ENCODE measurements around the gene DCAF11.
"Not testable (repeated sequence)": the region's sequence is repeated elsewhere in the genome, so short reads cannot be mapped to it uniquely, and the experiment has no call there.

DCAF11 gene

DNA sequence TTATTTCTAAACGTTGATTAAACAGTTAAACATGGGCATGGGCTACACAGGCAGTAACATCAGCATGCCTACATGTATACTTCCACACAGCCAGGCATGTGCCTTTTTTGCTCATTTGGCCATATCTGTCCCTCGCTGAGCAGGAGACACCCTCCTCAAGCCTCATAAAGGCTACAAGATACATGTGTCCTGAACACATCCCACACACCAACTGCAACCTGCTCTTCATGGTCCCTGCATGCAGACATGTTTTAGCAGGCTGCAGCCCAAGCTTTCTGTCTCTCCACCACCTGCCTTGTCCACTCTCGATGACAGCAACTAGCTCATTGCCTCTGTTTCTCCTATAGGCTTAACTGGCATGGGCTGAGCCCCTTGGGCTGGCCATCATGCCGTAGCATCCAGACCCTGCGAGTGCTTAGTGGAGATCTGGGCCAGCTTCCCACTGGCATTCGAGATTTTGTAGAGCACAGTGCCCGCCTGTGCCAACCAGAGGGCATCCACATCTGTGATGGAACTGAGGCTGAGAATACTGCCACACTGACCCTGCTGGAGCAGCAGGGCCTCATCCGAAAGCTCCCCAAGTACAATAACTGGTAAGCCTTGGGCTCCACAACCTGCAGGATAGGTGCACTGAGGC, 17.9 kb upstream of the DCAF11 start:
- no peak for DNase-seq

DNA sequence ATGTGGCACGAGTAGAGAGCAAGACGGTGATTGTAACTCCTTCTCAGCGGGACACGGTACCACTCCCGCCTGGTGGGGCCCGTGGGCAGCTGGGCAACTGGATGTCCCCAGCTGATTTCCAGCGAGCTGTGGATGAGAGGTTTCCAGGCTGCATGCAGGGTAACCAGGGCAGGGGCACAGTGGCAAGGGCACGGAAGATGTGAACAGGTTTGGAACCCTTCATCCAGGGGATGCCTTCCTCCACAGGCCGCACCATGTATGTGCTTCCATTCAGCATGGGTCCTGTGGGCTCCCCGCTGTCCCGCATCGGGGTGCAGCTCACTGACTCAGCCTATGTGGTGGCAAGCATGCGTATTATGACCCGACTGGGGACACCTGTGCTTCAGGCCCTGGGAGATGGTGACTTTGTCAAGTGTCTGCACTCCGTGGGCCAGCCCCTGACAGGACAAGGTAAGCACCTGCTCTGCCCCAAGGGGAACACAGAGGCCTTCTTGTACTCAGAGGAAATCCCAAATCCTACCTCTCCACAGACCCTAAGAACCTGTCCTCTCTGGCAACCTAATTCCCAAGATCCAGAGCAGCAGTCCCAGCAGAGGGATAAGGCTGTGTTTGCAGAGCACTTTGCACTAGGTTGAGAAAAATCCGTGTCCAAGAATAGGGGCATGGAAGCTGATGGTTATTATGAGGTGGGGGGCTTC, 16.2 kb upstream of the DCAF11 start:
- DNase-seq = no peak

- DNase-seq = peak in 6 of 14 donors; percentile 5 to 31 (median 16)
Observed at GRCh38 chr14:24098927-24099813, 15.4 kb upstream of the DCAF11 start.

DNA sequence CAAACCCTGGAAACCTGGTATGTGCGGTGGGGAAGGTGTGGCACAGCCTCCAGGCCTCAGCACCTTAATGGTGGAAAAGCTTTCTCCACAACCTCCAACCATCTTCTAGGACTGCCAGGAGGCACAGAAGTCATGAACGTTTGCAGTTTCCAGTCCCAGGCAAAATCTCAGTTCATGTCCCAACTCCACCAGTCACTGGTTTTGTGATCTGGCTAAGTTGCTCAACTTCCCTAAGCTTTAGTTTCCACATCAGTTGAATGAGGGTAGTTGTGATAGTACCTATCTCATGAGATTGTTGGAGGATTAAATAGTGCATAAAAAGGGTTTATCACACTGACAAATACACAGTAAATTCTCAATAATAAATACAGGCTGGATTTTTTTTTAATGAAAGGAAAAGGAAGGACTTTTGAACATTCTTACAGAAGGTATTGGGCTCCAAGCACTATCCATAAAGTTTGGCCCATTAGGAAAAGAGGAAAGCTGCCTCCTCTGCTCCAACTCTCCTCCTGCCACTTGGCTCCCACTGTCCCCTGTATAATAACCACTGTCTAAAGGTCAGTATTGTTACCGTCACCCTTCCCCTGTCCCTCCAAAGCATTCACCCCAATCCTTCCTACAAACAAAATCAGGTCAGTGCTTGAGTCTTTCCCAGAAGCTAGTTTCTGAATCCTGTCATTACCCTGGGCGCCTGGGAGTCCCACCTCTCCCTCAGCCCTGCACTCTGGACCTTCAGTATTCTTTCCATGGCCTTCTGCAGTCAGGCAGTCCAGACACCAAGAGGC, 14.2 kb upstream of the DCAF11 start:
- no peak for DNase-seq

GRCh38 chr14:24100982-24101494, 13.5 kb upstream of the DCAF11 start:
- no peak for DNase-seq

GRCh38 chr14:24102357-24103048, 12.1 kb upstream of the DCAF11 start:
- DNase-seq = no peak

DNA sequence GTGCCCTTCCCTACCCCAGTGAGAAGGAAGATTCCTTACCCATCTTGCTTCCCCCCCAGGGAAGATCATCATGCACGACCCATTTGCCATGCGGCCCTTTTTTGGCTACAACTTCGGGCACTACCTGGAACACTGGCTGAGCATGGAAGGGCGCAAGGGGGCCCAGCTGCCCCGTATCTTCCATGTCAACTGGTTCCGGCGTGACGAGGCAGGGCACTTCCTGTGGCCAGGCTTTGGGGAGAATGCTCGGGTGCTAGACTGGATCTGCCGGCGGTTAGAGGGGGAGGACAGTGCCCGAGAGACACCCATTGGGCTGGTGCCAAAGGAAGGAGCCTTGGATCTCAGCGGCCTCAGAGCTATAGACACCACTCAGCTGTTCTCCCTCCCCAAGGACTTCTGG, 11.1 kb upstream of the DCAF11 start:
- no peak for DNase-seq

- DNase-seq = not testable (repeated sequence)
Observed at GRCh38 chr14:24105609-24106239, 8.9 kb upstream of the DCAF11 start.

- no peak for DNase-seq
Observed at GRCh38 chr14:24106672-24107271, 7.8 kb upstream of the DCAF11 start.

- no peak for DNase-seq
Observed at GRCh38 chr14:24108336-24108874, 6.2 kb upstream of the DCAF11 start.

DNA sequence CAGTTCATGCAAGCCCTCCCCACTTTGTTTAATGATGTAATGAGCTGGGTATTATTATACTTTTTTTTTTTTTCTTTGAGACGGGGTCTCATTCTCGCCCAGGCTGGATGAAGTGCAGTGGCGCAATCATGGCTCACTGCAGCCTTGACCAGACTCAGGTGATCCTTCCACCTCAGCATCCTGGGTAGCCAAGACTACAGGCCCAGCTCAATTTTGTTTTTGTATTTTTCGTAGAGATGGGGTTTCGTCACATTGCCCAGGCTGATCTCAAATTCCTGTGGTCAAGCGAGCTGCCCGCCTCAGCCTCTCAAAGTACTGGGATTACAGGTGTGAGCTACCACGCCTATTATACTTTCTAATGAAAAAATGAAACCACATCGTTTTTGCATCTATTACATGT, 4.5 kb upstream of the DCAF11 start:
- no peak for DNase-seq

- DNase-seq = no peak
Observed at GRCh38 chr14:24110523-24110922, 4.1 kb upstream of the DCAF11 start.

- DNase-seq = no peak
Observed at GRCh38 chr14:24113379-24113800, 1.2 kb upstream of the DCAF11 start.

- DNase-seq = peak in 13 of 14 donors; percentile 59 to 98 (median 89)
Observed at GRCh38 chr14:24113801-24114531, 611 bp upstream of the DCAF11 start.

DNA sequence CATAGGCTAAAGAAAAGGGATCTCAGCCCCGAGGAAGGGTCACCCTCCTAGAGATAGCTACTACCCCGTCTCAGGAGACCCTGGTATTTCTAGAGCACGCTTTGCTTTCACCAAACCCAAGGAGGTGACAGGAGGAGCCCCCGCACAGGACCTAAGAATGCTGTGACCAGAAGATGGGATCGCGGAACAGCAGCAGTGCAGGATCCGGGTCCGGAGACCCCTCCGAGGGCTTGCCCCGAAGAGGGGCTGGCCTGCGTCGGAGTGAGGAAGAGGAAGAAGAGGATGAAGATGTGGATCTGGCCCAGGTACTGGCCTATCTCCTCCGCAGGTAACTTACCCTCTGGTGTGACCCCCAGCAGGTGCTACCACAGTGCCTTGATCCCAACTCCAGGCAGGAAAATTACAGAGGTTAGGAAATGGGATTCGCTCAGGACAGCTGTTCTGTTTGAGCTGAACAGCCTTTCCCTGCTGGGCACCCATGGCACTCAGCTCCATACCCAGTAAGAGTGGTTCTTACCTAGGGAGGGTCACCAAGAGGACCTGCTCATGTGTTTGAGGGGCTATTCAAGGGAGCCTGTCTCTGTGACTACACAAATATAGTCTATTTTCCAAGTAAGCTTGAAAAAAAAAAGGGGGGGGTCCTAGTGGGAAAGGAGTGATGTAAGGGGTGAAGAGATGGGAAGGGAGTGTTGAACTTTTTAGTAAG, 998 bp downstream of the DCAF11 start:
- DNase-seq = peak in 1 of 14 donors; percentile 37

DNA sequence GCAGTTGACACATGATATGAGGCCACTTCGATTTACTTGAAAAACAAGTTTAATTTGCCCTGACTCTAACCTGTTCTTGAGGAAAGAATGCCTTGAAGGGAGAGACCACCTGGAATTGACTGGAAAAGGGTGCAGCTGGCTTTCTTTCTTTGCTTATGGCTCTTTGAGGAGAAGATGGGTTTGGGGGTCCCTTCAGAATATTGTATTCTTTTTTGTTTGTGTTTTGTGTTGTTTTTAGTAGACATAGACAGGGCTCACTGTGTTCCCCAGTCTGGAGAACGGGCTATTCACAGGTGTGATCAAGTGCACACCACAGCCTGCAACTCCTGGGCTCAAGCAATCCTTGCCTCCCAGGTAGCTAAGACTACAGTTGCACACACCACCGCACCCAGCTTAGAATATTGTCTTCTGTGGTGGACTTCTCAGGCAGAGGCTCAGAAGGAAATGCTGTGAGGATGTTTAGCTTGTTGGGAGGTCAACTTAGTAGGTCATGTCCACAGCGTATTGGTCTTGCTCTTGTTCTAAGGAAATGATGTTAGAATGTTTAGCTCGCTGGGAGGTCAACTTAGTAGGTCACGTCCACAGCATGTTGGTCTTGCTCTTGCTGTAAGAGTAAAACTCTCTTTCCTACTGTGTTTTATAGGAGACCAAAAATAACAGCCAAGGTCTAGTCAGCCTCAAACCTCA, 1.7 kb downstream of the DCAF11 start:
- no peak for DNase-seq

DNA sequence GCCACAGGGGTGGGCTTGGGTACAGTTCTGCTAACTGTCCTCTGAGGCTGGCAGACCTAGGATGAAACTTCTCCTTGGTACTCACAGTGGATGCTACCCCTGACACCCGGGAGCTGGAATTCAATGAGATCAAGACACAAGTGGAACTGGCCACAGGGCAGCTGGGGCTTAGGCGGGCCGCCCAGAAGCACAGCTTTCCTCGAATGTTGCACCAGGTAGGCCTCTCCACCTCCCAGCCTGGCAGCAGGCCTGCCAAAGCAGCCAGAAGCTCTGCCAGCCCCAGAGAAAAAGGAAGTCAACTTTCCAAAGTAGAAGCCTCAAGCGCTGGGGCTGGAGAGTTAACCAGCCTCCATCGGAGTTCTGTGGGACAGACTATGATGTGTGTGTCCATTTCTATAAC, 2.6 kb downstream of the DCAF11 start:
- DNase-seq = no peak

GRCh38 chr14:24119691-24120090, 5.1 kb downstream of the DCAF11 start:
- DNase-seq = no peak
